ENCODE measurements around the gene SRRM5.

GRCh38 chr19:43660971-43661360, 49.1 kb downstream of the SRRM5 start:
- TF ChIP-seq, protein P1, sequence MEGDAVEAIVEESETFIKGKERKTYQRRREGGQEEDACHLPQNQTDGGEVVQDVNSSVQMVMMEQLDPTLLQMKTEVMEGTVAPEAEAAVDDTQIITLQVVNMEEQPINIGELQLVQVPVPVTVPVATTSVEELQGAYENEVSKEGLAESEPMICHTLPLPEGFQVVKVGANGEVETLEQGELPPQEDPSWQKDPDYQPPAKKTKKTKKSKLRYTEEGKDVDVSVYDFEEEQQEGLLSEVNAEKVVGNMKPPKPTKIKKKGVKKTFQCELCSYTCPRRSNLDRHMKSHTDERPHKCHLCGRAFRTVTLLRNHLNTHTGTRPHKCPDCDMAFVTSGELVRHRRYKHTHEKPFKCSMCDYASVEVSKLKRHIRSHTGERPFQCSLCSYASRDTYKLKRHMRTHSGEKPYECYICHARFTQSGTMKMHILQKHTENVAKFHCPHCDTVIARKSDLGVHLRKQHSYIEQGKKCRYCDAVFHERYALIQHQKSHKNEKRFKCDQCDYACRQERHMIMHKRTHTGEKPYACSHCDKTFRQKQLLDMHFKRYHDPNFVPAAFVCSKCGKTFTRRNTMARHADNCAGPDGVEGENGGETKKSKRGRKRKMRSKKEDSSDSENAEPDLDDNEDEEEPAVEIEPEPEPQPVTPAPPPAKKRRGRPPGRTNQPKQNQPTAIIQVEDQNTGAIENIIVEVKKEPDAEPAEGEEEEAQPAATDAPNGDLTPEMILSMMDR (IDR thresholded peaks at IDR 0.05 in 2 of 3, conservative IDR thresholded peaks at IDR 0.05 in 1 of 3; ENCODE audit: borderline replicate concordance in 1 of 3, insufficient read depth in 1 of 3, low read depth in 2 of 3, low read length in 2 of 3): no peak
- TF ChIP-seq POLR2A (IDR thresholded peaks at IDR 0.05; ENCODE audit: borderline replicate concordance, extremely low read depth, insufficient read depth, insufficient read length) (no peak), SP1 (IDR thresholded peaks at IDR 0.05; ENCODE audit: low read depth) (no peak), YY1 (IDR thresholded peaks at IDR 0.05; ENCODE audit: extremely low read depth, insufficient replicate concordance, low read depth, low read length) (no peak), CEBPB (IDR thresholded peaks at IDR 0.05; ENCODE audit: low read depth) (no peak), JUND (IDR thresholded peaks at IDR 0.05) (no peak), EZH2 (IDR thresholded peaks at IDR 0.05) (no peak), ZFX (IDR thresholded peaks at IDR 0.05) (no peak), CBX3 (IDR thresholded peaks at IDR 0.05; ENCODE audit: low read depth) (no peak)
- TF ChIP-seq, protein P2, sequence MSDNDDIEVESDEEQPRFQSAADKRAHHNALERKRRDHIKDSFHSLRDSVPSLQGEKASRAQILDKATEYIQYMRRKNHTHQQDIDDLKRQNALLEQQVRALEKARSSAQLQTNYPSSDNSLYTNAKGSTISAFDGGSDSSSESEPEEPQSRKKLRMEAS (IDR thresholded peaks at IDR 0.05): no peak
- TF ChIP-seq, protein P3, sequence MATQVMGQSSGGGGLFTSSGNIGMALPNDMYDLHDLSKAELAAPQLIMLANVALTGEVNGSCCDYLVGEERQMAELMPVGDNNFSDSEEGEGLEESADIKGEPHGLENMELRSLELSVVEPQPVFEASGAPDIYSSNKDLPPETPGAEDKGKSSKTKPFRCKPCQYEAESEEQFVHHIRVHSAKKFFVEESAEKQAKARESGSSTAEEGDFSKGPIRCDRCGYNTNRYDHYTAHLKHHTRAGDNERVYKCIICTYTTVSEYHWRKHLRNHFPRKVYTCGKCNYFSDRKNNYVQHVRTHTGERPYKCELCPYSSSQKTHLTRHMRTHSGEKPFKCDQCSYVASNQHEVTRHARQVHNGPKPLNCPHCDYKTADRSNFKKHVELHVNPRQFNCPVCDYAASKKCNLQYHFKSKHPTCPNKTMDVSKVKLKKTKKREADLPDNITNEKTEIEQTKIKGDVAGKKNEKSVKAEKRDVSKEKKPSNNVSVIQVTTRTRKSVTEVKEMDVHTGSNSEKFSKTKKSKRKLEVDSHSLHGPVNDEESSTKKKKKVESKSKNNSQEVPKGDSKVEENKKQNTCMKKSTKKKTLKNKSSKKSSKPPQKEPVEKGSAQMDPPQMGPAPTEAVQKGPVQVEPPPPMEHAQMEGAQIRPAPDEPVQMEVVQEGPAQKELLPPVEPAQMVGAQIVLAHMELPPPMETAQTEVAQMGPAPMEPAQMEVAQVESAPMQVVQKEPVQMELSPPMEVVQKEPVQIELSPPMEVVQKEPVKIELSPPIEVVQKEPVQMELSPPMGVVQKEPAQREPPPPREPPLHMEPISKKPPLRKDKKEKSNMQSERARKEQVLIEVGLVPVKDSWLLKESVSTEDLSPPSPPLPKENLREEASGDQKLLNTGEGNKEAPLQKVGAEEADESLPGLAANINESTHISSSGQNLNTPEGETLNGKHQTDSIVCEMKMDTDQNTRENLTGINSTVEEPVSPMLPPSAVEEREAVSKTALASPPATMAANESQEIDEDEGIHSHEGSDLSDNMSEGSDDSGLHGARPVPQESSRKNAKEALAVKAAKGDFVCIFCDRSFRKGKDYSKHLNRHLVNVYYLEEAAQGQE (IDR thresholded peaks at IDR 0.05; ENCODE audit: low read depth): no peak

Data from HCT116 (cell line).